Progenitor cell of endocrine pancreas (in vitro differentiated cells): ENCODE results near the gene FLOT1. TPM values are rescaled to one million over a fixed set of nuclear protein-coding genes. Genes with fewer than 3 reads are reported as not detected.
"Not testable (repeated sequence)": the region's sequence is repeated elsewhere in the genome, so short reads cannot be mapped to it uniquely, and the experiment has no call there.

Source experiments
- DNase-seq: peaks from one replicate; pipeline ENCODE4 v3.0.0; 2021; ENCODE audit warnings: low spot score; ENCODE audit not compliant: unreplicated experiment
- H3K27ac Mint-ChIP-seq: 2 replicates; pipeline ENCODE4 v1.8.0; 2021; ENCODE audit warnings: mild to moderate bottlenecking, moderate library complexity, mixed read lengths
- H3K27me3 Mint-ChIP-seq: 2 replicates; pipeline ENCODE4 v1.8.0; 2021; ENCODE audit warnings: mixed read lengths
- H3K36me3 Mint-ChIP-seq: 2 replicates; pipeline ENCODE4 v1.8.0; 2022; ENCODE audit warnings: mixed read lengths; ENCODE audit not compliant: insufficient read depth
- H3K4me1 Mint-ChIP-seq: 2 replicates; pipeline ENCODE4 v1.8.0; 2021; ENCODE audit warnings: low read depth, mixed read lengths
- H3K4me3 Mint-ChIP-seq: 2 replicates; pipeline ENCODE4 v1.8.0; 2021; ENCODE audit warnings: low read depth, mild to moderate bottlenecking, moderate library complexity, mixed read lengths
- H3K9me3 Mint-ChIP-seq: 2 replicates; pipeline ENCODE4 v1.8.0; 2021; ENCODE audit warnings: low read depth, mixed read lengths
- total RNA-seq: library from RNA; stranded (reverse); gene quantifications from 2 replicates; pipeline ENCODE4 v1.2.1, GENCODE V29; 2021
- TF ChIP-seq, protein P1 (sequence below): fragments of 200-600 bp; sonication (generic); IDR thresholded peaks from one replicate; pipeline ENCODE4 v1.5.0; 2021; ENCODE audit warnings: antibody characterized with exemption, mild to moderate bottlenecking; ENCODE audit not compliant: unreplicated experiment

FLOT1 gene
- total RNA-seq, 1 donor from 2014 or later: 115 TPM

DNA sequence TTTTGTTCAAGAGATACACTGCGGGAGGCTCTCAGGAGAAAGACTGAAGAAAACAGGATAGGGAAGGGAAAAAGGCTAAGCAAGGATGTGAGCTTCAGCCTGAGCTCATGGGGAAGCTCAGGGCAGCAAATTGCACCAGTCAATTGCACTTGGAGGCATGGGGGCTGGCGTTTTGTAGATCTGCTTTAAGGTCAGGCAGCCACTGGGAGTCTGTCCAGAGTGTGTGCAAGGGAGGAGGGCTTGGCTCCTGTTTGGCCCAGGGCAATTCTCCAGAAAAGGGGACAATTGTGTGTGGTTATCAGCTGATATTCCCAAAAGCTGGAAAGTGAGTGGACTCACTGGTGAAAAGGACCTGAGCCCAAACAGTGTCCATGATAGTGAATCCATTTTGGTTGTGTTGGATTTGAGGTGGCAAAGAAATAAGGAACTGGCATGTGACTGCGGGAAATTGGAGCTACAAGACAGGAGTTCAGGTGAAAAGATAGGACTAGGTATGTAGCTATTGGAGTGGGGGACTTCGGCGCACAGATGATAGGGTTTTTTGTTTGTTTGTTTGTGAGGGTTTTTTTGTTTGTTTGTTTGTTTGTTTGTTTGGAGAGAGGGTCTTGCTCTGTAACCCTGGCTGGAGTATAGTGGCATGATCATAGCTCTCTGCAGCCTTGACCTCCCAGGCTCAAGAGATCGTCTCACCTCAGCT, 24.1 kb upstream of the FLOT1 start:
- Mint-ChIP-seq H3K27ac (peak overlapping the region; percentile 71), H3K9me3 (no peaks in the 10 kb centered on the region), H3K36me3 (no peaks in the 10 kb centered on the region), H3K4me1 (peaks cover 46% of the 10 kb centered on the region), H3K27me3 (no peaks in the 10 kb centered on the region), H3K4me3 (no peak overlapping the region)
- TF ChIP-seq, protein P1, sequence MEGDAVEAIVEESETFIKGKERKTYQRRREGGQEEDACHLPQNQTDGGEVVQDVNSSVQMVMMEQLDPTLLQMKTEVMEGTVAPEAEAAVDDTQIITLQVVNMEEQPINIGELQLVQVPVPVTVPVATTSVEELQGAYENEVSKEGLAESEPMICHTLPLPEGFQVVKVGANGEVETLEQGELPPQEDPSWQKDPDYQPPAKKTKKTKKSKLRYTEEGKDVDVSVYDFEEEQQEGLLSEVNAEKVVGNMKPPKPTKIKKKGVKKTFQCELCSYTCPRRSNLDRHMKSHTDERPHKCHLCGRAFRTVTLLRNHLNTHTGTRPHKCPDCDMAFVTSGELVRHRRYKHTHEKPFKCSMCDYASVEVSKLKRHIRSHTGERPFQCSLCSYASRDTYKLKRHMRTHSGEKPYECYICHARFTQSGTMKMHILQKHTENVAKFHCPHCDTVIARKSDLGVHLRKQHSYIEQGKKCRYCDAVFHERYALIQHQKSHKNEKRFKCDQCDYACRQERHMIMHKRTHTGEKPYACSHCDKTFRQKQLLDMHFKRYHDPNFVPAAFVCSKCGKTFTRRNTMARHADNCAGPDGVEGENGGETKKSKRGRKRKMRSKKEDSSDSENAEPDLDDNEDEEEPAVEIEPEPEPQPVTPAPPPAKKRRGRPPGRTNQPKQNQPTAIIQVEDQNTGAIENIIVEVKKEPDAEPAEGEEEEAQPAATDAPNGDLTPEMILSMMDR: no peak
- no peak for DNase-seq

DNA sequence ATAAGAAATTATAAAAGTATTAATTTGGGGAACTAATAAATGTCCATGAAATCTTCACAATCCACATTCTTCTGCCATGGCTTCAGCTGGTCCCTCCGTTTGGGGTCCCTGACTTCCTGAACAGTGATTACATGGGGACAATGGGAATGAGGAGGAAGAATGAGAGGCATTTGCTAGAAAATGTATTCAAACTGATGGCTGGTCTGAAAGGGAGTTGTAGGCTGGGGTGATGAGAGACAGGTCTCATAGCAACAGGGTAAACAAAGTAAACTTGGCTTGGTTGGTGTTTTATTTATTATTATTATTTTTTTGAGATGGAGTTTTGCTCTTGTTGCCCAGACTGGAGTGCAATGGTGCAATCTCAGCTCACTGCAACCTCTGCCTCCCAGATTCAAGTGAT, 23.0 kb upstream of the FLOT1 start:
- not testable (repeated sequence) for H3K9me3 Mint-ChIP-seq, DNase-seq, H3K4me3 Mint-ChIP-seq, H3K36me3 Mint-ChIP-seq, H3K27me3 Mint-ChIP-seq
- Mint-ChIP-seq H3K27ac (peak overlapping the region; percentile 81), H3K4me1 (peaks cover 46% of the 10 kb centered on the region)

DNA sequence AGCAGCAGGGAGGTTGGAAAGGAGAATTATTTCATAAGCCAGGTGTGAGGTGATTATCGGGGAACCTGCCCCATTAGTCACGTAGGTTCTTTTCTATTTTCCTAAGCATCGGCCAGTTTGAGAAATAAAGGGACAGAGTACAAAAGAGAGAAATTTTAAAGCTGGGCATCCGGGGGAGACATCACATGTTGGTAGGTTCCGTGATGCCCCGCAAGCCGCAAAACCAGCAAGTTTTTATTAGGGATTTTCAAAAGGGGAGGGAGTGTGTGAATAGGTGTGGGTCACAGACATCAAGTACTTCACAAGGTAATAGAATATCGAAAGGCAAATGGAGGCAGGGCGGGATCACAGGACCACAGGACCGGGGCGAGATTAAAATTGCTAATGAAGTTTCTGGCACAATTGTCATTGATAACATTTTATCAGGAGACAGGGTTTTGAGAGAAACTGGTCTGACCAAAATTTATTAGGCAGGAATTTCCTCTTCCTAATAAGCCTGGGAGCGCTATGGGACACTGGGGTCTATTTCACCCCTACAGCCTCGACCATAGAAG, 22.1 kb upstream of the FLOT1 start:
- DNase-seq, H3K36me3 Mint-ChIP-seq, H3K27me3 Mint-ChIP-seq, H3K9me3 Mint-ChIP-seq: not testable (repeated sequence)
- Mint-ChIP-seq H3K27ac (peak overlapping the region; percentile 94), H3K4me1 (peaks cover 43% of the 10 kb centered on the region), H3K4me3 (peak overlapping the region; percentile 51)

GRCh38 chr6:30763618-30764489, 21.4 kb upstream of the FLOT1 start:
- H3K27ac Mint-ChIP-seq: peak overlapping the region; percentile 94
- no peaks in the 10 kb centered on the region for H3K9me3 Mint-ChIP-seq
- no peak for DNase-seq
- H3K4me1 Mint-ChIP-seq: peaks cover 44% of the 10 kb centered on the region
- peak overlapping the region; percentile 51 for H3K4me3 Mint-ChIP-seq
- H3K36me3 Mint-ChIP-seq: no peaks in the 10 kb centered on the region
- TF ChIP-seq, protein P1: peak; percentile 28
- H3K27me3 Mint-ChIP-seq: no peaks in the 10 kb centered on the region

- Mint-ChIP-seq H3K27me3 (no peaks in the 10 kb centered on the region), H3K9me3 (no peaks in the 10 kb centered on the region), H3K4me3 (peak overlapping the region; percentile 51), H3K4me1 (peaks cover 41% of the 10 kb centered on the region), H3K36me3 (no peaks in the 10 kb centered on the region), H3K27ac (peak overlapping the region; percentile 94)
- DNase-seq: no peak
- TF ChIP-seq, protein P1: no peak
These were observed 20.7 kb upstream of the FLOT1 start for GRCh38 chr6:30763155-30763617.

GRCh38 chr6:30761791-30762429, 19.4 kb upstream of the FLOT1 start:
- Mint-ChIP-seq H3K4me3 (no peak overlapping the region), H3K4me1 (peaks cover 41% of the 10 kb centered on the region), H3K36me3 (no peaks in the 10 kb centered on the region), H3K9me3 (no peaks in the 10 kb centered on the region), H3K27me3 (no peaks in the 10 kb centered on the region), H3K27ac (no peak overlapping the region)
- TF ChIP-seq, protein P1: no peak
- no peak for DNase-seq
